Activated CD4-positive, alpha-beta T cell treated with anti-CD3 and anti-CD28 coated beads, Interleukin-2, amount 50 U/mL, for 24 hours (primary cell): ENCODE results near the gene FHIT.

Experiments
- DNase-seq, 2 donors: peaks; one replicate each; pipeline ENCODE4 v3.0.0-alpha.2; 2020; ENCODE audit warnings: low read depth in 1 of 2, low spot score in 1 of 2

FHIT gene

GRCh38 chr3:61251174-61251972, at the start of gene FHIT:
TSS of gene FHIT (minus strand) at chr3:61251452.
- peak; percentile 76 to 87 for DNase-seq

- DNase-seq = no peak
Measured at GRCh38 chr3:61300786-61301185, 49.5 kb upstream of the FHIT start.

GRCh38 chr3:61300006-61300380, 48.7 kb upstream of the FHIT start:
- no peak for DNase-seq

- no peak for DNase-seq
Measured at GRCh38 chr3:61299343-61300005, 48.2 kb upstream of the FHIT start.

GRCh38 chr3:61297821-61298220, 46.6 kb upstream of the FHIT start:
- no peak for DNase-seq

- no peak for DNase-seq
Measured at GRCh38 chr3:61288446-61288845, 37.2 kb upstream of the FHIT start.

- no peak for DNase-seq
Measured at GRCh38 chr3:61283876-61284275, 32.6 kb upstream of the FHIT start.

- DNase-seq = no peak
Measured at GRCh38 chr3:61278713-61279112, 27.5 kb upstream of the FHIT start.

- DNase-seq = no peak
Measured at GRCh38 chr3:61277411-61277810, 26.2 kb upstream of the FHIT start.

- no peak for DNase-seq
Measured at GRCh38 chr3:61269435-61269834, 18.2 kb upstream of the FHIT start.

- DNase-seq = no peak
Measured at GRCh38 chr3:61268644-61269043, 17.4 kb upstream of the FHIT start.

- no peak for DNase-seq
Measured at GRCh38 chr3:61264281-61264680, 13.0 kb upstream of the FHIT start.

GRCh38 chr3:61257148-61257547, 5.9 kb upstream of the FHIT start:
- no peak for DNase-seq

- no peak for DNase-seq
Measured at GRCh38 chr3:61253756-61254155, 2.5 kb upstream of the FHIT start.

GRCh38 chr3:61252836-61253235, 1.6 kb upstream of the FHIT start:
- no peak for DNase-seq

- DNase-seq = peak in 1 of 2 donors; percentile 4
Measured at GRCh38 chr3:61250784-61251173, 473 bp downstream of the FHIT start.

GRCh38 chr3:61248496-61248895, 2.8 kb downstream of the FHIT start:
- no peak for DNase-seq

GRCh38 chr3:61247191-61247590, 4.1 kb downstream of the FHIT start:
- DNase-seq = no peak

GRCh38 chr3:61239871-61240270, 11.4 kb downstream of the FHIT start:
- no peak for DNase-seq

- no peak for DNase-seq
Measured at GRCh38 chr3:61237858-61238257, 13.4 kb downstream of the FHIT start.

GRCh38 chr3:61236556-61236955, 14.7 kb downstream of the FHIT start:
- no peak for DNase-seq

GRCh38 chr3:61233746-61234145, 17.5 kb downstream of the FHIT start:
- DNase-seq = no peak

GRCh38 chr3:61231693-61232092, 19.6 kb downstream of the FHIT start:
- DNase-seq = no peak
